ENCODE results near the gene KDM7A. TPM values are rescaled to one million over a fixed set of nuclear protein-coding genes. Genes with fewer than 3 reads are reported as not detected.
A peak's percentile ranks its signal among the peaks of the same experiment; 100 is the strongest.
"Not testable (repeated sequence)": the region's sequence is repeated elsewhere in the genome, so short reads cannot be mapped to it uniquely, and the experiment has no call there.

KDM7A gene
- polyA plus RNA-seq, 1 donor from 2014 or later: 3.8 TPM

- H3K4me1 Mint-ChIP-seq: peaks cover 53 to 74% (median 60%) of the 10 kb centered on the region in 3 donors
- peak overlapping the region; percentile 92 to 99 (median 97) for H3K27ac Mint-ChIP-seq
- H3K4me3 Mint-ChIP-seq: peak overlapping the region; percentile 62 to 92 (median 86)
- H3K36me3 Mint-ChIP-seq: peaks cover 3% of the 10 kb centered on the region
- peaks cover 0 to 2% (median 0%) of the 10 kb centered on the region in 3 donors for H3K9me3 Mint-ChIP-seq
- no peaks in the 10 kb centered on the region for H3K27me3 Mint-ChIP-seq
Observed at GRCh38 chr7:140209866-140210609, 33.3 kb upstream of the KDM7A start.

- H3K27ac Mint-ChIP-seq: peak overlapping the region in 2 of 3 donors; percentile 31 to 71
- peaks cover 31 to 49% (median 39%) of the 10 kb centered on the region in 3 donors for H3K4me1 Mint-ChIP-seq
- no peaks in the 10 kb centered on the region for H3K9me3 Mint-ChIP-seq
- H3K36me3 Mint-ChIP-seq: no peaks in the 10 kb centered on the region
- peak overlapping the region in 2 of 4 donors; percentile 65 to 75 for H3K4me3 Mint-ChIP-seq
- peaks cover 5% of the 10 kb centered on the region for H3K27me3 Mint-ChIP-seq
Observed at GRCh38 chr7:140206616-140207389, 30.0 kb upstream of the KDM7A start.

- Mint-ChIP-seq H3K9me3 (no peaks in the 10 kb centered on the region), H3K27ac (no peak overlapping the region), H3K27me3 (peaks cover 7% of the 10 kb centered on the region), H3K4me3 (no peak overlapping the region), H3K4me1 (peaks cover 28 to 41% (median 33%) of the 10 kb centered on the region in 3 donors), H3K36me3 (peaks cover 2% of the 10 kb centered on the region)
Observed at GRCh38 chr7:140205600-140205999, 28.8 kb upstream of the KDM7A start.

- H3K36me3 Mint-ChIP-seq: peaks cover 5% of the 10 kb centered on the region
Observed at GRCh38 chr7:140203556-140203955, 26.8 kb upstream of the KDM7A start.

GRCh38 chr7:140202942-140203341, 26.2 kb upstream of the KDM7A start:
- H3K36me3 Mint-ChIP-seq, H3K4me3 Mint-ChIP-seq, H3K27ac Mint-ChIP-seq, H3K27me3 Mint-ChIP-seq, H3K9me3 Mint-ChIP-seq: not testable (repeated sequence)
- H3K4me1 Mint-ChIP-seq: peaks cover 16 to 25% (median 17%) of the 10 kb centered on the region in 3 donors

More at GRCh38 chr7:140203556-140203955, 26.8 kb upstream of the KDM7A start:
- no peak overlapping the region for H3K27ac Mint-ChIP-seq
- peaks cover 7% of the 10 kb centered on the region for H3K27me3 Mint-ChIP-seq
- peak overlapping the region in 2 of 4 donors; percentile 55 to 59 for H3K4me3 Mint-ChIP-seq
- H3K9me3 Mint-ChIP-seq: no peaks in the 10 kb centered on the region
- H3K4me1 Mint-ChIP-seq: peaks cover 16 to 25% (median 17%) of the 10 kb centered on the region in 3 donors

- Mint-ChIP-seq H3K4me1 (peaks cover 7 to 11% (median 10%) of the 10 kb centered on the region in 3 donors), H3K36me3 (peaks cover 5% of the 10 kb centered on the region), H3K27ac (no peak overlapping the region), H3K9me3 (peaks cover 0 to 6% (median 2%) of the 10 kb centered on the region in 3 donors), H3K4me3 (no peak overlapping the region), H3K27me3 (peaks cover 7% of the 10 kb centered on the region)
Observed at GRCh38 chr7:140201393-140201792, 24.6 kb upstream of the KDM7A start.

GRCh38 chr7:140200061-140200989, 23.5 kb upstream of the KDM7A start:
- peaks cover 0 to 5% (median 3%) of the 10 kb centered on the region in 3 donors for H3K4me1 Mint-ChIP-seq
- peaks cover 3 to 10% (median 4%) of the 10 kb centered on the region in 3 donors for H3K9me3 Mint-ChIP-seq
- peaks cover 5% of the 10 kb centered on the region for H3K36me3 Mint-ChIP-seq
- H3K4me3 Mint-ChIP-seq: no peak overlapping the region
- no peak overlapping the region for H3K27ac Mint-ChIP-seq
- H3K27me3 Mint-ChIP-seq: peaks cover 7% of the 10 kb centered on the region

GRCh38 chr7:140197938-140198337, 21.2 kb upstream of the KDM7A start:
- Mint-ChIP-seq H3K9me3 (peaks cover 3 to 10% (median 4%) of the 10 kb centered on the region in 3 donors), H3K27me3 (peaks cover 7% of the 10 kb centered on the region), H3K36me3 (peaks cover 6% of the 10 kb centered on the region), H3K27ac (no peak overlapping the region), H3K4me1 (peaks cover 2 to 8% (median 3%) of the 10 kb centered on the region in 3 donors), H3K4me3 (no peak overlapping the region)

- Mint-ChIP-seq H3K27ac (no peak overlapping the region), H3K4me3 (no peak overlapping the region), H3K4me1 (peaks cover 5 to 8% (median 8%) of the 10 kb centered on the region in 3 donors)
Observed at GRCh38 chr7:140197218-140197890, 20.6 kb upstream of the KDM7A start.

GRCh38 chr7:140196361-140197217, 19.8 kb upstream of the KDM7A start:
- peak overlapping the region in 1 of 4 donors; percentile 43 for H3K4me3 Mint-ChIP-seq
- H3K4me1 Mint-ChIP-seq: peaks cover 5 to 11% (median 8%) of the 10 kb centered on the region in 3 donors
- no peak overlapping the region for H3K27ac Mint-ChIP-seq
- peaks cover 3 to 10% (median 4%) of the 10 kb centered on the region in 3 donors for H3K9me3 Mint-ChIP-seq
- peaks cover 3% of the 10 kb centered on the region for H3K27me3 Mint-ChIP-seq
- peaks cover 6% of the 10 kb centered on the region for H3K36me3 Mint-ChIP-seq

More at GRCh38 chr7:140197218-140197890, 20.6 kb upstream of the KDM7A start:
- Mint-ChIP-seq H3K9me3 (peaks cover 3 to 10% (median 4%) of the 10 kb centered on the region in 3 donors), H3K36me3 (peaks cover 6% of the 10 kb centered on the region), H3K27me3 (peaks cover 7% of the 10 kb centered on the region)

GRCh38 chr7:140195859-140196258, 19.1 kb upstream of the KDM7A start:
- Mint-ChIP-seq H3K9me3 (peaks cover 3 to 10% (median 4%) of the 10 kb centered on the region in 3 donors), H3K27me3 (peaks cover 2% of the 10 kb centered on the region), H3K4me3 (peak overlapping the region in 1 of 4 donors; percentile 66), H3K27ac (no peak overlapping the region), H3K4me1 (peaks cover 5 to 11% (median 6%) of the 10 kb centered on the region in 3 donors), H3K36me3 (peaks cover 4% of the 10 kb centered on the region)

- Mint-ChIP-seq H3K4me1 (peaks cover 13 to 15% (median 15%) of the 10 kb centered on the region in 3 donors), H3K4me3 (no peak overlapping the region), H3K36me3 (peaks cover 2% of the 10 kb centered on the region), H3K27me3 (peaks cover 2% of the 10 kb centered on the region), H3K9me3 (peaks cover 4 to 10% (median 4%) of the 10 kb centered on the region in 3 donors), H3K27ac (no peak overlapping the region)
Observed at GRCh38 chr7:140192620-140193019, 15.8 kb upstream of the KDM7A start.

GRCh38 chr7:140192176-140192575, 15.4 kb upstream of the KDM7A start:
- H3K27me3 Mint-ChIP-seq: peaks cover 2% of the 10 kb centered on the region
- H3K27ac Mint-ChIP-seq: no peak overlapping the region
- H3K36me3 Mint-ChIP-seq: peaks cover 2% of the 10 kb centered on the region
- H3K4me3 Mint-ChIP-seq: no peak overlapping the region
- peaks cover 13 to 15% (median 15%) of the 10 kb centered on the region in 3 donors for H3K4me1 Mint-ChIP-seq
- peaks cover 4 to 10% (median 4%) of the 10 kb centered on the region in 3 donors for H3K9me3 Mint-ChIP-seq

Data from IgD-negative memory B cell (primary cell).